HG02678 (cell line): ENCODE measurements around the gene INSM2.
A peak's percentile ranks its signal among the peaks of the same experiment; 100 is the strongest.

Experiments used
- ATAC-seq: cut with Tn5 transposase; IDR thresholded peaks from one replicate; pipeline ENCODE4 v1.9.1; 2021; ENCODE audit warnings: mild to moderate bottlenecking, moderate library complexity; ENCODE audit not compliant: unreplicated experiment

Gene INSM2

GRCh38 chr14:35533357-35534207 lies at the start of gene INSM2:
Gene INSM2 (plus strand): TSS chr14:35534164. CDS start chr14:35534253, 89 bp downstream.
- ATAC-seq: peak; percentile 78

- ATAC-seq: no peak
Measured at GRCh38 chr14:35492569-35493014, 41.4 kb upstream of the INSM2 start.

GRCh38 chr14:35495278-35495677 lies 38.7 kb upstream of the INSM2 start:
- no peak for ATAC-seq

- no peak for ATAC-seq
Measured at GRCh38 chr14:35499180-35499579, 34.8 kb upstream of the INSM2 start.

GRCh38 chr14:35503646-35504045 lies 30.3 kb upstream of the INSM2 start:
- no peak for ATAC-seq

- ATAC-seq: no peak
Measured at GRCh38 chr14:35504260-35504659, 29.7 kb upstream of the INSM2 start.

- ATAC-seq: no peak
Measured at GRCh38 chr14:35506461-35506860, 27.5 kb upstream of the INSM2 start.

- no peak for ATAC-seq
Measured at GRCh38 chr14:35506927-35507326, 27.0 kb upstream of the INSM2 start.

- ATAC-seq: no peak
Measured at GRCh38 chr14:35509846-35510245, 24.1 kb upstream of the INSM2 start.

- ATAC-seq: no peak
Measured at GRCh38 chr14:35512765-35513164, 21.2 kb upstream of the INSM2 start.

GRCh38 chr14:35515916-35516315 lies 18.0 kb upstream of the INSM2 start:
- ATAC-seq: no peak

GRCh38 chr14:35519986-35520385 lies 14.0 kb upstream of the INSM2 start:
- no peak for ATAC-seq

- ATAC-seq: no peak
Measured at GRCh38 chr14:35525695-35526094, 8.3 kb upstream of the INSM2 start.

- ATAC-seq: no peak
Measured at GRCh38 chr14:35526962-35527361, 7.0 kb upstream of the INSM2 start.

GRCh38 chr14:35531960-35532747 lies 1.8 kb upstream of the INSM2 start:
- ATAC-seq: no peak

- ATAC-seq: no peak
Measured at GRCh38 chr14:35532783-35533356, 1.1 kb upstream of the INSM2 start.

- peak; percentile 21 for ATAC-seq
Measured at GRCh38 chr14:35534208-35534872, 376 bp downstream of the INSM2 start.

- peak; percentile 53 for ATAC-seq
Measured at GRCh38 chr14:35534873-35535482, 1.0 kb downstream of the INSM2 start.

- ATAC-seq: no peak
Measured at GRCh38 chr14:35535483-35536112, 1.6 kb downstream of the INSM2 start.

GRCh38 chr14:35539969-35540368 lies 6.0 kb downstream of the INSM2 start:
- ATAC-seq: no peak
